Prostate gland (tissue), 1 donor: ENCODE measurements around the gene CXCL10.

Experiments
- POLR2A ChIP-seq: fragments of 450-650 bp; IDR thresholded peaks from one replicate; pipeline ENCODE4 v1.6.1; 2016; ENCODE audit warnings: antibody characterized with exemption, mild to moderate bottlenecking
- POLR2AphosphoS5 ChIP-seq: sonication (generic); formaldehyde crosslinking; IDR thresholded peaks from one replicate; pipeline ENCODE4 v1.6.1; 2017; ENCODE audit warnings: antibody characterized with exemption

GRCh38 chr4:76029300-76029699 is 6.0 kb upstream of the CXCL10 start:
- TF ChIP-seq POLR2AphosphoS5 (no peak), POLR2A (no peak)
